ENCODE measurements around the gene XIST. TPM values are rescaled to one million over a fixed set of nuclear protein-coding genes. Genes with fewer than 3 reads are reported as not detected.

XIST gene
- total and polyA plus RNA-seq, 3 donors from 2014 or later = 4.6 to 14.8 (median 10.7) TPM

- TF ChIP-seq CTCF (IDR thresholded peaks at IDR 0.05) = no peak
- no peak for TF ChIP-seq POLR2A (IDR thresholded peaks at IDR 0.05)
- WGBS, 2 donors = 70 to 77% methylated on average over 3 to 5 of the region's 5 CpGs
- no peaks in the 10 kb centered on the region for H3K27me3 ChIP-seq
- DNase-seq = no peak
- intact Hi-C loops (cut with DNase I; ENCODE audit: low total_unique reads) = no loop called here
- no peak overlapping the region for H3K4me3 ChIP-seq
- no peaks in the 10 kb centered on the region for H3K9me3 ChIP-seq
- H3K27ac ChIP-seq = no peak overlapping the region
- no peaks in the 10 kb centered on the region for H3K36me3 ChIP-seq (ENCODE audit: low read depth, missing control alignments)
- H3K4me1 ChIP-seq = no peaks in the 10 kb centered on the region
Measured at GRCh38 chrX:73849073-73849472, 3.4 kb downstream of the XIST start.

- H3K9me3 ChIP-seq = no peaks in the 10 kb centered on the region
- no peak for TF ChIP-seq POLR2A (IDR thresholded peaks at IDR 0.05)
- TF ChIP-seq CTCF (IDR thresholded peaks at IDR 0.05) = no peak
- H3K36me3 ChIP-seq (ENCODE audit: low read depth, missing control alignments) = no peaks in the 10 kb centered on the region
- intact Hi-C loops (cut with DNase I; ENCODE audit: low total_unique reads) = no loop called here
- no peaks in the 10 kb centered on the region for H3K27me3 ChIP-seq
- H3K4me1 ChIP-seq = no peaks in the 10 kb centered on the region
- no peak overlapping the region for H3K4me3 ChIP-seq
- 88 to 100% methylated on average over 1 of the region's 1 CpG for WGBS, 2 donors
- DNase-seq = no peak
- no peak overlapping the region for H3K27ac ChIP-seq
Measured at GRCh38 chrX:73847991-73848390, 4.5 kb downstream of the XIST start.

- WGBS, 2 donors = 90 to 100% methylated on average over 2 of the region's 2 CpGs
Measured at GRCh38 chrX:73847100-73847499, 5.4 kb downstream of the XIST start.

GRCh38 chrX:73842541-73843234 lies 9.8 kb downstream of the XIST start:
- H3K9me3 ChIP-seq = no peaks in the 10 kb centered on the region
- no peaks in the 10 kb centered on the region for H3K27me3 ChIP-seq
- DNase-seq = no peak
- H3K4me3 ChIP-seq = no peak overlapping the region
- no peak for TF ChIP-seq CTCF (IDR thresholded peaks at IDR 0.05)
- TF ChIP-seq POLR2A (IDR thresholded peaks at IDR 0.05) = no peak
- WGBS, 2 donors = 88 to 89% methylated on average over 4 of the region's 4 CpGs
- no peaks in the 10 kb centered on the region for H3K36me3 ChIP-seq (ENCODE audit: low read depth, missing control alignments)
- intact Hi-C loops (cut with DNase I; ENCODE audit: low total_unique reads) = no loop called here
- H3K4me1 ChIP-seq = no peaks in the 10 kb centered on the region
- H3K27ac ChIP-seq = no peak overlapping the region

More at GRCh38 chrX:73847100-73847499, 5.4 kb downstream of the XIST start:
- H3K27me3 ChIP-seq = no peaks in the 10 kb centered on the region
- DNase-seq = no peak
- no peaks in the 10 kb centered on the region for H3K9me3 ChIP-seq
- TF ChIP-seq POLR2A (IDR thresholded peaks at IDR 0.05) = no peak
- intact Hi-C loops (cut with DNase I; ENCODE audit: low total_unique reads) = no loop called here
- no peak overlapping the region for H3K27ac ChIP-seq
- no peak overlapping the region for H3K4me3 ChIP-seq
- H3K4me1 ChIP-seq = no peaks in the 10 kb centered on the region
- H3K36me3 ChIP-seq (ENCODE audit: low read depth, missing control alignments) = no peaks in the 10 kb centered on the region

GRCh38 chrX:73841337-73841736 lies 11.2 kb downstream of the XIST start:
- 81 to 86% methylated on average over 5 of the region's 5 CpGs for WGBS, 2 donors
- H3K27me3 ChIP-seq = no peaks in the 10 kb centered on the region
- H3K36me3 ChIP-seq (ENCODE audit: low read depth, missing control alignments) = no peaks in the 10 kb centered on the region
- H3K27ac ChIP-seq = no peak overlapping the region
- intact Hi-C loops (cut with DNase I; ENCODE audit: low total_unique reads) = no loop called here
- TF ChIP-seq CTCF (IDR thresholded peaks at IDR 0.05) = no peak
- TF ChIP-seq POLR2A (IDR thresholded peaks at IDR 0.05) = no peak
- no peak overlapping the region for H3K4me3 ChIP-seq
- DNase-seq = no peak
- H3K4me1 ChIP-seq = no peaks in the 10 kb centered on the region
- no peaks in the 10 kb centered on the region for H3K9me3 ChIP-seq

Measured in testis (tissue), 3 donors.